ENCODE data around the gene TEDC2. TPM values are rescaled to one million over a fixed set of nuclear protein-coding genes. Genes with fewer than 3 reads are reported as not detected.
A peak's percentile ranks its signal among the peaks of the same experiment; 100 is the strongest.

The TEDC2 gene
- polyA plus RNA-seq, 4 donors, result 8.0 to 13.8 (median 9.1) TPM

GRCh38 chr16:2464333-2464732, 4.4 kb downstream of the TEDC2 start:
- DNase-seq (ENCODE audit: low read depth in 4 of 4, low spot score in 3 of 4), result no peak

GRCh38 chr16:2465653-2466415, 5.9 kb downstream of the TEDC2 start:
- DNase-seq (ENCODE audit: low read depth in 4 of 4, low spot score in 3 of 4), result no peak

GRCh38 chr16:2466667-2467527, 7.0 kb downstream of the TEDC2 start:
- DNase-seq (ENCODE audit: low read depth in 4 of 4, low spot score in 3 of 4), result no peak

- no peak for DNase-seq (ENCODE audit: low read depth in 4 of 4, low spot score in 3 of 4)
These were observed 7.8 kb downstream of the TEDC2 start for GRCh38 chr16:2467528-2468232.

- no peak for DNase-seq (ENCODE audit: low read depth in 4 of 4, low spot score in 3 of 4)
These were observed 8.4 kb downstream of the TEDC2 start for GRCh38 chr16:2468233-2468724.

- DNase-seq (ENCODE audit: low read depth in 4 of 4, low spot score in 3 of 4), result no peak
These were observed 9.0 kb downstream of the TEDC2 start for GRCh38 chr16:2468725-2469398.

GRCh38 chr16:2469399-2470233, 9.7 kb downstream of the TEDC2 start:
- no peak for DNase-seq (ENCODE audit: low read depth in 4 of 4, low spot score in 3 of 4)

- DNase-seq (ENCODE audit: low read depth in 4 of 4, low spot score in 3 of 4), result no peak
These were observed 10.3 kb downstream of the TEDC2 start for GRCh38 chr16:2470234-2470601.

GRCh38 chr16:2470603-2471015, 10.7 kb downstream of the TEDC2 start:
- no peak for DNase-seq (ENCODE audit: low read depth in 4 of 4, low spot score in 3 of 4)

- no peak for DNase-seq (ENCODE audit: low read depth in 4 of 4, low spot score in 3 of 4)
These were observed 11.2 kb downstream of the TEDC2 start, which contains the start of gene NTN3 for GRCh38 chr16:2471016-2471652. Gene NTN3 (plus strand): TSS chr16:2471297. CDS start chr16:2471702, 405 bp downstream.

GRCh38 chr16:2471653-2472487, 12.0 kb downstream of the TEDC2 start:
- DNase-seq (ENCODE audit: low read depth in 4 of 4, low spot score in 3 of 4), result no peak

GRCh38 chr16:2472488-2472864, 12.6 kb downstream of the TEDC2 start:
- DNase-seq (ENCODE audit: low read depth in 4 of 4, low spot score in 3 of 4), result no peak

GRCh38 chr16:2472885-2473445, 13.1 kb downstream of the TEDC2 start:
- DNase-seq (ENCODE audit: low read depth in 4 of 4, low spot score in 3 of 4), result no peak

- no peak for DNase-seq (ENCODE audit: low read depth in 4 of 4, low spot score in 3 of 4)
These were observed 13.6 kb downstream of the TEDC2 start for GRCh38 chr16:2473446-2473926.

- DNase-seq (ENCODE audit: low read depth in 4 of 4, low spot score in 3 of 4), result no peak
These were observed 14.3 kb downstream of the TEDC2 start for GRCh38 chr16:2473999-2474876.

- peak; percentile 74 to 83 (median 76) for DNase-seq (ENCODE audit: low read depth in 4 of 4, low spot score in 3 of 4)
These were observed 15.0 kb downstream of the TEDC2 start, which contains the start of gene TBC1D24 for GRCh38 chr16:2474877-2475412. Gene TBC1D24 (plus strand): TSS chr16:2475127. CDS start chr16:2496149, 21,022 bp downstream.

All from right renal pelvis (tissue), 4 donors.